ENCODE data around the gene DNMT3A.

The DNMT3A gene

GRCh38 chr2:25376750-25377621 is 35.3 kb upstream of the DNMT3A start:
- Mint-ChIP-seq H3K27me3 (no peaks in the 10 kb centered on the region), H3K27ac (peak overlapping the region; percentile 100), H3K36me3 (ENCODE audit: low read depth) (no peaks in the 10 kb centered on the region), H3K4me1 (ENCODE audit: low read depth) (peaks cover 45% of the 10 kb centered on the region), H3K4me3 (peak overlapping the region; percentile 80), H3K9me3 (no peaks in the 10 kb centered on the region)

- H3K4me3 Mint-ChIP-seq = peak overlapping the region; percentile 61
- no peaks in the 10 kb centered on the region for H3K36me3 Mint-ChIP-seq (ENCODE audit: low read depth)
- H3K27ac Mint-ChIP-seq = peak overlapping the region; percentile 82
- H3K9me3 Mint-ChIP-seq = no peaks in the 10 kb centered on the region
- H3K27me3 Mint-ChIP-seq = no peaks in the 10 kb centered on the region
- peaks cover 45% of the 10 kb centered on the region for H3K4me1 Mint-ChIP-seq (ENCODE audit: low read depth)
Observed at GRCh38 chr2:25375989-25376545, 34.3 kb upstream of the DNMT3A start.

- no peaks in the 10 kb centered on the region for H3K9me3 Mint-ChIP-seq
- no peaks in the 10 kb centered on the region for H3K36me3 Mint-ChIP-seq (ENCODE audit: low read depth)
- H3K27me3 Mint-ChIP-seq = no peaks in the 10 kb centered on the region
- H3K27ac Mint-ChIP-seq = no peak overlapping the region
- H3K4me1 Mint-ChIP-seq (ENCODE audit: low read depth) = peaks cover 44% of the 10 kb centered on the region
- no peak overlapping the region for H3K4me3 Mint-ChIP-seq
Observed at GRCh38 chr2:25375371-25375988, 33.8 kb upstream of the DNMT3A start.

- Mint-ChIP-seq H3K27ac (no peak overlapping the region), H3K4me3 (no peak overlapping the region), H3K9me3 (no peaks in the 10 kb centered on the region), H3K4me1 (ENCODE audit: low read depth) (peaks cover 41% of the 10 kb centered on the region), H3K36me3 (ENCODE audit: low read depth) (no peaks in the 10 kb centered on the region), H3K27me3 (no peaks in the 10 kb centered on the region)
Observed at GRCh38 chr2:25374827-25375226, 33.1 kb upstream of the DNMT3A start.

- peaks cover 37% of the 10 kb centered on the region for H3K4me1 Mint-ChIP-seq (ENCODE audit: low read depth)
- H3K36me3 Mint-ChIP-seq (ENCODE audit: low read depth) = no peaks in the 10 kb centered on the region
- H3K4me3 Mint-ChIP-seq = no peak overlapping the region
- no peaks in the 10 kb centered on the region for H3K9me3 Mint-ChIP-seq
- H3K27me3 Mint-ChIP-seq = no peaks in the 10 kb centered on the region
- no peak overlapping the region for H3K27ac Mint-ChIP-seq
Observed at GRCh38 chr2:25374411-25374810, 32.7 kb upstream of the DNMT3A start.

- Mint-ChIP-seq H3K4me3 (no peak overlapping the region), H3K27ac (no peak overlapping the region), H3K36me3 (ENCODE audit: low read depth) (no peaks in the 10 kb centered on the region), H3K4me1 (ENCODE audit: low read depth) (peaks cover 27% of the 10 kb centered on the region), H3K9me3 (no peaks in the 10 kb centered on the region), H3K27me3 (no peaks in the 10 kb centered on the region)
Observed at GRCh38 chr2:25373269-25373981, 31.7 kb upstream of the DNMT3A start.

- H3K36me3 Mint-ChIP-seq (ENCODE audit: low read depth) = no peaks in the 10 kb centered on the region
- H3K27ac Mint-ChIP-seq = no peak overlapping the region
- no peak overlapping the region for H3K4me3 Mint-ChIP-seq
- H3K27me3 Mint-ChIP-seq = no peaks in the 10 kb centered on the region
- peaks cover 19% of the 10 kb centered on the region for H3K4me1 Mint-ChIP-seq (ENCODE audit: low read depth)
- no peaks in the 10 kb centered on the region for H3K9me3 Mint-ChIP-seq
Observed at GRCh38 chr2:25372405-25373268, 30.9 kb upstream of the DNMT3A start.

- H3K4me3 Mint-ChIP-seq = no peak overlapping the region
- no peaks in the 10 kb centered on the region for H3K27me3 Mint-ChIP-seq
- H3K36me3 Mint-ChIP-seq (ENCODE audit: low read depth) = no peaks in the 10 kb centered on the region
- H3K4me1 Mint-ChIP-seq (ENCODE audit: low read depth) = peaks cover 11% of the 10 kb centered on the region
- no peak overlapping the region for H3K27ac Mint-ChIP-seq
- no peaks in the 10 kb centered on the region for H3K9me3 Mint-ChIP-seq
Observed at GRCh38 chr2:25371253-25372241, 29.8 kb upstream of the DNMT3A start.

- Mint-ChIP-seq H3K4me1 (ENCODE audit: low read depth) (peaks cover 3% of the 10 kb centered on the region), H3K9me3 (no peaks in the 10 kb centered on the region), H3K27me3 (no peaks in the 10 kb centered on the region), H3K27ac (no peak overlapping the region), H3K4me3 (no peak overlapping the region), H3K36me3 (ENCODE audit: low read depth) (no peaks in the 10 kb centered on the region)
Observed at GRCh38 chr2:25369876-25370275, 28.2 kb upstream of the DNMT3A start.

- no peaks in the 10 kb centered on the region for H3K36me3 Mint-ChIP-seq (ENCODE audit: low read depth)
- no peak overlapping the region for H3K27ac Mint-ChIP-seq
- no peaks in the 10 kb centered on the region for H3K27me3 Mint-ChIP-seq
- H3K4me1 Mint-ChIP-seq (ENCODE audit: low read depth) = peaks cover 3% of the 10 kb centered on the region
- H3K9me3 Mint-ChIP-seq = no peaks in the 10 kb centered on the region
- H3K4me3 Mint-ChIP-seq = no peak overlapping the region
Observed at GRCh38 chr2:25369439-25369838, 27.7 kb upstream of the DNMT3A start.

- Mint-ChIP-seq H3K27ac (no peak overlapping the region), H3K9me3 (no peaks in the 10 kb centered on the region), H3K4me3 (no peak overlapping the region), H3K4me1 (ENCODE audit: low read depth) (peaks cover 6% of the 10 kb centered on the region), H3K27me3 (no peaks in the 10 kb centered on the region), H3K36me3 (ENCODE audit: low read depth) (no peaks in the 10 kb centered on the region)
Observed at GRCh38 chr2:25368660-25369059, 26.9 kb upstream of the DNMT3A start.

- Mint-ChIP-seq H3K4me3 (no peak overlapping the region), H3K4me1 (ENCODE audit: low read depth) (peaks cover 17% of the 10 kb centered on the region), H3K27me3 (no peaks in the 10 kb centered on the region), H3K36me3 (ENCODE audit: low read depth) (no peaks in the 10 kb centered on the region), H3K9me3 (no peaks in the 10 kb centered on the region), H3K27ac (no peak overlapping the region)
Observed at GRCh38 chr2:25367296-25367695, 25.6 kb upstream of the DNMT3A start.

- no peak overlapping the region for H3K4me3 Mint-ChIP-seq
- H3K9me3 Mint-ChIP-seq = no peaks in the 10 kb centered on the region
- H3K36me3 Mint-ChIP-seq (ENCODE audit: low read depth) = no peaks in the 10 kb centered on the region
- H3K27ac Mint-ChIP-seq = no peak overlapping the region
- no peaks in the 10 kb centered on the region for H3K27me3 Mint-ChIP-seq
- H3K4me1 Mint-ChIP-seq (ENCODE audit: low read depth) = peaks cover 19% of the 10 kb centered on the region
Observed at GRCh38 chr2:25366629-25367028, 24.9 kb upstream of the DNMT3A start.

All from stimulated activated naive CD8-positive, alpha-beta T cell treated with anti-CD3 and anti-CD28 coated beads, Interleukin-15, Interleukin-2, amounts not matched to agents 100 ng/mL and 50 ng/mL, for 24 hours (primary cell).